Stomach (tissue), 9 donors: ENCODE data around the gene ADGRE2. TPM values are rescaled to one million over a fixed set of nuclear protein-coding genes. Genes with fewer than 3 reads are reported as not detected.

ENCODE experiments used
- DNase-seq, 2 donors: peaks; one replicate each; pipeline versions ENCODE4 v3.0.0 to v3.0.0-alpha.2; 2013 to 2019
- H3K27ac ChIP-seq, 5 donors: fragments of 200-600 bp in 4 of 5; sonication (generic) in 4 of 5; one replicate each; pipeline ENCODE4 v1.5.1; 2013 to 2019; ENCODE audit warnings: mild to moderate bottlenecking in 1 of 5, moderate library complexity in 1 of 5
- H3K27me3 ChIP-seq, 3 donors: fragments of 200-600 bp; sonication (generic); one replicate each; pipeline ENCODE4 v1.5.1; 2017 to 2019; ENCODE audit warnings: mixed run types in 1 of 3
- H3K36me3 ChIP-seq, 4 donors: fragments of 200-600 bp; sonication (generic); 1 replicate in 3 of 4; 2 replicates in 1 of 4; pipeline ENCODE4 v1.5.1; 2016 to 2019
- H3K4me1 ChIP-seq, 4 donors: fragments of 200-600 bp; sonication (generic); one replicate each; pipeline ENCODE4 v1.5.1; 2016 to 2019
- H3K4me3 ChIP-seq, 4 donors: fragments of 200-600 bp; sonication (generic) in 3 of 4; one replicate each; pipeline ENCODE4 v1.5.1; 2016 to 2019; ENCODE audit warnings: mild to moderate bottlenecking in 1 of 4
- H3K9me3 ChIP-seq, 4 donors: fragments of 200-600 bp; sonication (generic); one replicate each; pipeline ENCODE4 v1.5.1; 2016 to 2019
- EP300 ChIP-seq: sonication (generic); formaldehyde crosslinking; IDR thresholded peaks from one replicate; pipeline ENCODE4 v1.6.1; 2017; ENCODE audit warnings: antibody characterized with exemption
- POLR2A ChIP-seq, 4 donors: fragments of 450-650 bp; IDR thresholded peaks; one replicate each; pipeline ENCODE4 v1.6.1; 2016; ENCODE audit warnings: antibody characterized with exemption in 4 of 4, control low read depth in 2 of 4, mild to moderate bottlenecking in 1 of 4, moderate library complexity in 1 of 4
- POLR2AphosphoS5 ChIP-seq, 3 donors: sonication (generic); formaldehyde crosslinking; IDR thresholded peaks; one replicate each; pipeline ENCODE4 v1.6.1; 2016; ENCODE audit warnings: antibody characterized with exemption in 3 of 3
- WGBS, 5 donors: extraction: QIAGEN DNeasy Blood & Tissue Kit in 3 of 5; methylation state at CpG; one replicate each; pipeline versions ENCODE4 v1.1.5 to v1.1.7; 2013 to 2018; 5-methylcytosine and 5-hydroxymethylcytosine counted together
- intact Hi-C: fragments of 100-400 bp; cut with DNase I; formaldehyde crosslinking; loops from one replicate; pipeline ENCODE4 v1.15.1; 2023; ENCODE audit warnings: low total_unique reads
- polyA plus RNA-seq, 3 donors: library from polyadenylated mRNA; stranded (reverse); fragments of 200-250 nt; gene quantifications; one replicate each; pipeline ENCODE4 v1.2.3, GENCODE V29; 2013
- small RNA-seq, 4 donors: library from RNA; depleted of rRNA; stranded (forward); fragments of <200 nt; gene quantifications; one replicate each; pipeline ENCODE3, GENCODE V24; 2016
- total RNA-seq, 5 donors: library from RNA; depleted of rRNA; stranded (reverse); fragments of >200 nt; gene quantifications; one replicate each; pipeline versions ENCODE4 v1.1.0 to v1.2.3, GENCODE V29; 2014 to 2016
- TF ChIP-seq, protein P1 (sequence below), 7 experiments: fragments of 450-650 bp in 4 of 7; fragments of 200-600 bp in 3 of 7; sonication (generic) in 3 of 7; IDR thresholded peaks; one replicate each; pipeline ENCODE4 v1.5.1; 2016 to 2019; ENCODE audit warnings: antibody characterized with exemption in 7 of 7, control low read depth in 2 of 7, mild to moderate bottlenecking in 1 of 7
- donor health status: healthy with polysubstance abuse.
- donor health status: Bipolar disorder and iron deficiency.
- donor health status: healthy.

Gene ADGRE2
- total and polyA plus RNA-seq, 8 donors, result 0.28 to 9.6 (median 1.7) TPM; not detected in 1

DNA sequence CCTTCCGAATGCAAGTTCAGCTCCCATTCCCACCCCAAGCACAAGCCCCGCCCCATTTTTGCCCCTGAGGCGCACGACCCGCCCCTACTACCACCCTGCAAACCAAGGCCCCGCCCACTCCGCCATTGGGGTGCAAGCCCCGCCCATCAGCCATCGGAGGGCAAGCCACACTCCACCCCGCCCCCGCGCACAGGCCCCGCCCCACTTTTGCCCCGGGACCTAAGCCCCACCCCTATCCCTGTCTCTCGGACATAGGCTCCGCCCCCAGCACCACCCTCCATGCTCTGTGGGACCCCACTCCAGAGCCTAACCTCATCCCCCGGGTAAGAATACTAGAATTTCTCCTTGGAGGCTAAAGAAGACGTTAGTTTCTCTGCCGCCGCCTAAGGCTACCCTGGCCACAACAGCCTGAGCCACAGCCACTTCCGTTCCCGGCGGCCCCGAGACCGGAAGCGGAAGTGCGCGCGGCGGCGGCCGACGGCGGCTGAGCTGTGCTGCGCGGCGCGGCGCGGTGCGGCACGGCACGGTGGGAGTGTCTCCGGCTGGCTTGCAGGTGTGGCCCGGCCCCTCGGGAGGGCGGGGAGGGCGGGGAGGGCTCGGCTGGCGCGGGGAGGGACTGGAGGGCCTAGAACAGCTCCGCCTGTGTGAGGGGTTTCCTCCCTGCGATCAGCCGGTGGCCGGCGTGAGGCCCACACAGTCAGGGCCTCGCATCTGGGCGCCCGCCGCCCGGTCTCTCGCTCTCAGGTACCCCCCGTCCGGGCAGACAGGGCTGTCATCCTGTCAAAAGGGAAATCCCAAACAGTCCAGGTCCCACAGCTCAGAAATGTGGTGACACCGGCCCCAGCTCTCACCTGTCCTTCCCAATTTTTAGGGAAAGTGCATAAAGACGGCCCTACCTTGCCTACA lies 88.5 kb downstream of the ADGRE2 start, which contains the start of gene ZNF333:
ZNF333 (plus strand) TSS at position 451 of the 906 bp plus-strand sequence. CDS start 3,444 bp downstream, outside the sequence.
- 0 to 2% (median 1%) methylated on average over 36 to 66 of the region's 66 CpGs for WGBS, 5 donors
- H3K9me3 ChIP-seq, result no peaks in the 10 kb centered on the region
- H3K4me1 ChIP-seq, result peaks cover 7 to 23% (median 19%) of the 10 kb centered on the region in 4 donors
- no peaks in the 10 kb centered on the region for H3K27me3 ChIP-seq
- H3K36me3 ChIP-seq, result peaks cover 3 to 18% (median 15%) of the 10 kb centered on the region in 4 donors
- DNase-seq, result peak; percentile 97 to 98
- H3K4me3 ChIP-seq, result peak within 1 kb of the TSS; percentile 77 to 88 (median 84)
- intact Hi-C loops, result loop anchor here (10.0 kb wide), 1 partner anchor 125 kb away; no protein-coding TSS in a partner anchor
- TF ChIP-seq POLR2AphosphoS5 (IDR thresholded peaks at IDR 0.05) (peak; percentile 54 to 85 (median 79)), POLR2A (IDR thresholded peaks at IDR 0.05) (no peak)
- TF ChIP-seq, protein P1, sequence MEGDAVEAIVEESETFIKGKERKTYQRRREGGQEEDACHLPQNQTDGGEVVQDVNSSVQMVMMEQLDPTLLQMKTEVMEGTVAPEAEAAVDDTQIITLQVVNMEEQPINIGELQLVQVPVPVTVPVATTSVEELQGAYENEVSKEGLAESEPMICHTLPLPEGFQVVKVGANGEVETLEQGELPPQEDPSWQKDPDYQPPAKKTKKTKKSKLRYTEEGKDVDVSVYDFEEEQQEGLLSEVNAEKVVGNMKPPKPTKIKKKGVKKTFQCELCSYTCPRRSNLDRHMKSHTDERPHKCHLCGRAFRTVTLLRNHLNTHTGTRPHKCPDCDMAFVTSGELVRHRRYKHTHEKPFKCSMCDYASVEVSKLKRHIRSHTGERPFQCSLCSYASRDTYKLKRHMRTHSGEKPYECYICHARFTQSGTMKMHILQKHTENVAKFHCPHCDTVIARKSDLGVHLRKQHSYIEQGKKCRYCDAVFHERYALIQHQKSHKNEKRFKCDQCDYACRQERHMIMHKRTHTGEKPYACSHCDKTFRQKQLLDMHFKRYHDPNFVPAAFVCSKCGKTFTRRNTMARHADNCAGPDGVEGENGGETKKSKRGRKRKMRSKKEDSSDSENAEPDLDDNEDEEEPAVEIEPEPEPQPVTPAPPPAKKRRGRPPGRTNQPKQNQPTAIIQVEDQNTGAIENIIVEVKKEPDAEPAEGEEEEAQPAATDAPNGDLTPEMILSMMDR (IDR thresholded peaks at IDR 0.05), result no peak
- peak within 1 kb of the TSS; percentile 92 to 100 (median 95) for H3K27ac ChIP-seq

DNA sequence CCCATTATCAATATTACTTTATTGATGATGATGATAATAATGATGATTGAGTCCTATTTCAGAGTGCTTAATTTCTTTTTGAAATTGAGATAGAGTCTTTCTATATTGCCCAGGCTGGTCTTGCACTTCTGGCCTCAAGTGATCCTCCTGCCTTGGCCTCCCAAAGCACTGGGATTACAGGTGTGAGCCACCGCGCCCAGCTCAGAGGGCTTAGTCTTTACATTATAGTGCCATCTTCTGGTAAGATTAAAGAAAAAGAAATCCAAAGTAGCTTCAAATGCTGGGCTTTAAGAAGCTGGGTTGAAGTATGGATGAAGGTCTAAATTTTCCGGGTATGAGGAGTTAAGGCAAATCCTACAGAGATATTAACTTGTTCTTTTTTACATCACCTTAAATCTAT lies 91.9 kb downstream of the ADGRE2 start:
- intact Hi-C loops, result no loop called here
- H3K4me1 ChIP-seq, result peaks cover 7 to 20% (median 19%) of the 10 kb centered on the region in 4 donors
- no peak overlapping the region for H3K27ac ChIP-seq
- H3K27me3 ChIP-seq, result peaks cover 0 to 14% (median 0%) of the 10 kb centered on the region in 3 donors
- no peak for DNase-seq
- H3K4me3 ChIP-seq, result no peak overlapping the region
- H3K36me3 ChIP-seq, result no peaks in the 10 kb centered on the region
- TF ChIP-seq, protein P1 (IDR thresholded peaks at IDR 0.05), result no peak
- TF ChIP-seq EP300 (no peak), POLR2A (IDR thresholded peaks at IDR 0.05) (no peak), POLR2AphosphoS5 (IDR thresholded peaks at IDR 0.05) (no peak)
- 35 to 48% (median 45%) methylated on average over 3 of the region's 3 CpGs for WGBS, 5 donors
- H3K9me3 ChIP-seq, result no peaks in the 10 kb centered on the region

DNA sequence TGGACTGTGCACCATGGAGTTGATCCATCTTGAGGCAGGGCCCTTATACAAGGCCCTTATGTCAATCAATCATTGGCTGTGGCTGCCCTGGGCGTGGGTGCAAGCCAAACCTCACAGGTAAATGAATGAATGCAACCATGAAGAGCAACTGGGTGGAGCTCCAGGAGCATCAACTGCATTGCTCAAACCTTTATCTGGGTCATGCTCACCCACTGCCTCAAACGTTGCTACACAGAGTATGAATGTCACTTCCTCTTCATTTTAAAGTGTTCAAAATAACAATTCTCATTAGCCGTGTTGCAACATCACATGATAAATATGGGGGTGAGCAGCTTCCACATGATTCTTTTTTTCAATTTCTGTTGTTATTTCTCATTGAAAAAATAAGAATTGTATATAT lies 94.9 kb downstream of the ADGRE2 start:
- H3K27me3 ChIP-seq, result peaks cover 0 to 14% (median 0%) of the 10 kb centered on the region in 3 donors
- no peak overlapping the region for H3K27ac ChIP-seq
- H3K4me3 ChIP-seq, result no peak overlapping the region
- TF ChIP-seq EP300, result no peak
- TF ChIP-seq POLR2A (IDR thresholded peaks at IDR 0.05), result no peak
- no peak for TF ChIP-seq POLR2AphosphoS5 (IDR thresholded peaks at IDR 0.05)
- TF ChIP-seq, protein P1 (IDR thresholded peaks at IDR 0.05), result no peak
- intact Hi-C loops, result no loop called here
- DNase-seq, result no peak
- WGBS, 5 donors, result 34 to 43% (median 38%) methylated on average over 2 to 3 of the region's 3 CpGs
- no peaks in the 10 kb centered on the region for H3K9me3 ChIP-seq
- H3K36me3 ChIP-seq, result no peaks in the 10 kb centered on the region
- no peaks in the 10 kb centered on the region for H3K4me1 ChIP-seq

Small RNAs within 50 kb of the gene (small RNA-seq; reads per million reads assigned to genes)
- 0 reads per million in 4 donors for gene AC005255.1

Other genes with a start within 250 kb of the ADGRE2 start
- gene TECR, start 249.0 kb downstream of the ADGRE2 start, total RNA-seq, result 10 to 100 TPM; 10.5 to 90.4 (median 54.0) TPM
- 100 to 1,000 TPM; 114 to 266 (median 166) TPM for gene TECR, start 249.0 kb downstream of the ADGRE2 start, polyA plus RNA-seq
- gene NDUFB7, start 206.5 kb downstream of the ADGRE2 start, total RNA-seq, result 1,000 to 10,000 TPM in 1 of 5 donors, 100 to 1,000 TPM in 4; 159 to 1,175 (median 226) TPM
- gene NDUFB7, start 206.5 kb downstream of the ADGRE2 start, polyA plus RNA-seq, result 100 to 1,000 TPM; 558 to 652 (median 596) TPM
- gene CLEC17A, start 195.5 kb downstream of the ADGRE2 start, total RNA-seq, result under 1 TPM in 1 of 5 donors, not detected in 4; 0.18 TPM
- gene CLEC17A, start 195.5 kb downstream of the ADGRE2 start, polyA plus RNA-seq, result under 1 TPM in 1 of 3 donors, not detected in 2; 0.18 TPM
- gene ADGRE3, start 103.7 kb downstream of the ADGRE2 start, total RNA-seq, result under 1 TPM in 1 of 5 donors, not detected in 4; 0.55 TPM
- gene ADGRE3, start 103.7 kb downstream of the ADGRE2 start, polyA plus RNA-seq, result not detected
- gene ZNF333, start 88.5 kb downstream of the ADGRE2 start, total RNA-seq, result 10 to 100 TPM in 2 of 5 donors, 1 to 10 TPM in 3; 3.8 to 25.9 (median 5.8) TPM
- 1 to 10 TPM; 4.1 to 5.7 (median 4.7) TPM for gene ZNF333, start 88.5 kb downstream of the ADGRE2 start, polyA plus RNA-seq
- gene OR7A5, start 56.6 kb upstream of the ADGRE2 start, total RNA-seq, result not detected
- not detected for gene OR7A5, start 56.6 kb upstream of the ADGRE2 start, polyA plus RNA-seq
- gene OR7C1, start 56.6 kb upstream of the ADGRE2 start, total RNA-seq, result not detected
- not detected for gene OR7C1, start 56.6 kb upstream of the ADGRE2 start, polyA plus RNA-seq
- gene OR7A10, start 70.4 kb upstream of the ADGRE2 start, total RNA-seq, result not detected
- not detected for gene OR7A10, start 70.4 kb upstream of the ADGRE2 start, polyA plus RNA-seq
- gene OR7A17, start 107.6 kb upstream of the ADGRE2 start, total RNA-seq, result not detected
- gene OR7A17, start 107.6 kb upstream of the ADGRE2 start, polyA plus RNA-seq, result not detected
- not detected for gene OR7C2, start 162.9 kb upstream of the ADGRE2 start, total RNA-seq
- gene OR7C2, start 162.9 kb upstream of the ADGRE2 start, polyA plus RNA-seq, result not detected
- gene SLC1A6, start 201.3 kb upstream of the ADGRE2 start, total RNA-seq, result under 1 TPM in 1 of 5 donors, not detected in 4; 0.37 TPM
- not detected for gene SLC1A6, start 201.3 kb upstream of the ADGRE2 start, polyA plus RNA-seq